NCI-H2227 treated with DMSO at 0.1 percent for 48 hours (cell line): Measurements from ENCODE around the gene CRTC2.
A peak's percentile ranks its signal among the peaks of the same experiment; 100 is the strongest.

Source experiments
- DNase-seq: peaks from one replicate; lab custom pipeline; 2025; lab: John Stamatoyannopoulos, UW

CRTC2 gene

GRCh38 chr1:153973071-153973470 lies 14.7 kb upstream of the CRTC2 start:
- DNase-seq, result no peak

- no peak for DNase-seq
Measured at GRCh38 chr1:153970346-153970745, 11.9 kb upstream of the CRTC2 start.

- DNase-seq, result no peak
Measured at GRCh38 chr1:153968972-153969371, 10.6 kb upstream of the CRTC2 start.

GRCh38 chr1:153968408-153968807 lies 10.0 kb upstream of the CRTC2 start:
- DNase-seq, result no peak

GRCh38 chr1:153968000-153968363 lies 9.6 kb upstream of the CRTC2 start:
- DNase-seq, result no peak

- DNase-seq, result peak; percentile 97
Measured at GRCh38 chr1:153967107-153967999, 8.9 kb upstream of the CRTC2 start, which contains the start of gene CREB3L4. CREB3L4 (plus strand) TSS chr1:153967902; CDS start chr1:153968526, 624 bp downstream.

GRCh38 chr1:153963850-153964331 lies 5.5 kb upstream of the CRTC2 start:
- peak; percentile 73 for DNase-seq

- DNase-seq, result peak; percentile 96
Measured at GRCh38 chr1:153963030-153963849, 4.8 kb upstream of the CRTC2 start, which contains the start of gene SLC39A1. SLC39A1 (minus strand) TSS chr1:153963537; CDS start chr1:153962715, 822 bp downstream.

- no peak for DNase-seq
Measured at GRCh38 chr1:153962088-153963029, 3.9 kb upstream of the CRTC2 start.

- no peak for DNase-seq
Measured at GRCh38 chr1:153961421-153961820, 3.0 kb upstream of the CRTC2 start.

GRCh38 chr1:153960206-153960605 lies 1.8 kb upstream of the CRTC2 start:
- DNase-seq, result no peak

GRCh38 chr1:153959454-153959853 lies 1.0 kb upstream of the CRTC2 start:
- no peak for DNase-seq

GRCh38 chr1:153958961-153959260 lies 499 bp upstream of the CRTC2 start:
- DNase-seq, result no peak

- DNase-seq, result no peak
Measured at GRCh38 chr1:153957744-153958110, 685 bp downstream of the CRTC2 start.

- DNase-seq, result no peak
Measured at GRCh38 chr1:153956997-153957715, 1.3 kb downstream of the CRTC2 start.

- no peak for DNase-seq
Measured at GRCh38 chr1:153954826-153955225, 3.6 kb downstream of the CRTC2 start.

- DNase-seq, result no peak
Measured at GRCh38 chr1:153953859-153954365, 4.5 kb downstream of the CRTC2 start.

- DNase-seq, result no peak
Measured at GRCh38 chr1:153951801-153952200, 6.6 kb downstream of the CRTC2 start.

- no peak for DNase-seq
Measured at GRCh38 chr1:153951183-153951582, 7.2 kb downstream of the CRTC2 start.

- peak; percentile 74 for DNase-seq
Measured at GRCh38 chr1:153946622-153947241, 11.7 kb downstream of the CRTC2 start, which contains the start of gene DENND4B. DENND4B (minus strand) TSS chr1:153946718; CDS start chr1:153944374, 2,344 bp downstream.
